Measurements from ENCODE around the gene PHLDA2.

GRCh38 chr11:2968341-2968900, 39.2 kb upstream of the PHLDA2 start:
- TF ChIP-seq CTCF (IDR thresholded peaks at IDR 0.05; ENCODE audit: low read depth, low read length, poor library complexity, severe bottlenecking): no peak
- TF ChIP-seq EZH2phosphoT487 (IDR thresholded peaks at IDR 0.05; ENCODE audit: borderline replicate concordance, low read length): no peak

All from DOHH2 (cell line).